ENCODE results near the gene NUP85. TPM values are rescaled to one million over a fixed set of nuclear protein-coding genes. Genes with fewer than 3 reads are reported as not detected.

The NUP85 gene
- total RNA-seq, 1 donor from 2014 or later: 126 TPM

DNA sequence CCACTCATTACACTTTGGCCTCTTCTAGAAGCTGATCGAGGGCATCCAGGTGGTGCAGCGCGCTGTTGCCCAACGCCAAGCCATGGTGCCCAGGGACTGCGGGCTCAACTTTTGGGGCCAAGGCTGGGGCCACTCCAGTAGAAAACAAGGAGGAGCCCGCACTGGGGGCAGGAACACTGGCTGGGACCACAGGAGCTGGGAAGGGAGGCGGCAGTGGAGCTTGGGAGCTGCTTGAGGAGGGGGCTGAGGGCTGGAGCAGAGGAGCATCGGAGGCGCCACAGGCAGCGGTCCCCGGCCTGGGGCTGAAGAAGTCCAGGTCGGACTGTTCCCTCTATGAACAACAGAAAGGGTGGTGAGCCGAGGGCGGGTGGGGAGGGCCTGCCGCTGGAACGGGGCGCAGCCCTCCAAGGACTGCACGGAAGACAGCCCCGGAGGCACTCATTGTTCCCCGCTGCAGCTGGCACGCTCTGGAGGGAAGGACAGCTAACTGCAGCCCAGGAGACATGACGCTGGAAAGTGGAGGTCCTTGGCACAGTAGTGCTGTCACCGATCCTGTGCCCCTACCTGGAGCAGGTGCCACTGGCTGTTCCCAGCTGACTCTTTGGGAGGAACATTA, 34.4 kb downstream of the NUP85 start:
- no peak for DNase-seq (ENCODE audit: low read depth, low spot score)
- H3K36me3 Mint-ChIP-seq (ENCODE audit: low read depth): peaks cover 13% of the 10 kb centered on the region
- H3K4me1 Mint-ChIP-seq: no peaks in the 10 kb centered on the region
- H3K4me3 Mint-ChIP-seq: peak overlapping the region; percentile 54
- no peaks in the 10 kb centered on the region for H3K9me3 Mint-ChIP-seq
- no peaks in the 10 kb centered on the region for H3K27me3 Mint-ChIP-seq (ENCODE audit: low read depth)
- TF ChIP-seq, protein P1, sequence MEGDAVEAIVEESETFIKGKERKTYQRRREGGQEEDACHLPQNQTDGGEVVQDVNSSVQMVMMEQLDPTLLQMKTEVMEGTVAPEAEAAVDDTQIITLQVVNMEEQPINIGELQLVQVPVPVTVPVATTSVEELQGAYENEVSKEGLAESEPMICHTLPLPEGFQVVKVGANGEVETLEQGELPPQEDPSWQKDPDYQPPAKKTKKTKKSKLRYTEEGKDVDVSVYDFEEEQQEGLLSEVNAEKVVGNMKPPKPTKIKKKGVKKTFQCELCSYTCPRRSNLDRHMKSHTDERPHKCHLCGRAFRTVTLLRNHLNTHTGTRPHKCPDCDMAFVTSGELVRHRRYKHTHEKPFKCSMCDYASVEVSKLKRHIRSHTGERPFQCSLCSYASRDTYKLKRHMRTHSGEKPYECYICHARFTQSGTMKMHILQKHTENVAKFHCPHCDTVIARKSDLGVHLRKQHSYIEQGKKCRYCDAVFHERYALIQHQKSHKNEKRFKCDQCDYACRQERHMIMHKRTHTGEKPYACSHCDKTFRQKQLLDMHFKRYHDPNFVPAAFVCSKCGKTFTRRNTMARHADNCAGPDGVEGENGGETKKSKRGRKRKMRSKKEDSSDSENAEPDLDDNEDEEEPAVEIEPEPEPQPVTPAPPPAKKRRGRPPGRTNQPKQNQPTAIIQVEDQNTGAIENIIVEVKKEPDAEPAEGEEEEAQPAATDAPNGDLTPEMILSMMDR (conservative IDR thresholded peaks at IDR 0.05): no peak
- no peak overlapping the region for H3K27ac Mint-ChIP-seq (ENCODE audit: unreplicated experiment)

DNA sequence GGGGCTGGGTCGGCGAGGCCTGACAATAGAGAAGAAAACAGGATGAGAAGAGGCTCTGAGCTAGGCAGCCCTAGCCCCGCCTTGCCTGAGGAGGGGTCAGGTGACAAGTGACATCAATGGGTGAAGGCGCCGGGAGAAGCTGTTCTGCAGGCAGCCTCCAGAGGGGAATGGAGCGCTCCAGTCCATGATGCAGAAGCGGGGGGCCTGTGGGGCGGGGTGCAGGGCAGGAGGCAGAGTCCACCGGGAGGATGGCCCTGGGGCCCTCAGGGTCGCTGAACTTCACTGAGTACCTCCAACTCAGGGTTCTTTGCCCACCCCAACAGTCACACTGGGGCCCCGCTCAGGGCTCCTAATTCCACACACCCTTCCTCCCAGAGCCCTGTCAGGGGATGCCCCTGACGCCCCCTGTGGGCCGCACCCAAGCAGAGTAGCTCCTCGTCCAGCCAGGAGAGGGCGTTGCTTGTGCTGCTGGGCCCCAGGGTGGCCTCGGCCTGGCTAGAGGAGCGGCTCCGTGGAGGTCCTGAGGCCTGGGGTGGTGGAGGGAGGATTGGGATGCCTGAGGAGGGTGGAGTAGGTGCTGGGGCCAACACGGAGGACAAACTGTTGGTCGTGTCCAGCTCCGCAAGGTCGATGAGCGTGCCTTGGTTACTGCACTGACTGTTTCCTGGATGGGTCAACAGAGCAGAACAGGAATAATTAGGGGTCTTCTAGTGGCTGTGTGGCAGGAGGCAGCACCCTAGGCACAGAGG, 35.1 kb downstream of the NUP85 start:
- H3K27me3 Mint-ChIP-seq (ENCODE audit: low read depth): no peaks in the 10 kb centered on the region
- H3K27ac Mint-ChIP-seq (ENCODE audit: unreplicated experiment): no peak overlapping the region
- H3K36me3 Mint-ChIP-seq (ENCODE audit: low read depth): peaks cover 13% of the 10 kb centered on the region
- no peaks in the 10 kb centered on the region for H3K4me1 Mint-ChIP-seq
- peak overlapping the region; percentile 54 for H3K4me3 Mint-ChIP-seq
- DNase-seq (ENCODE audit: low read depth, low spot score): peak; percentile 29
- H3K9me3 Mint-ChIP-seq: no peaks in the 10 kb centered on the region
- TF ChIP-seq, protein P1 (conservative IDR thresholded peaks at IDR 0.05): peak; percentile 61

DNA sequence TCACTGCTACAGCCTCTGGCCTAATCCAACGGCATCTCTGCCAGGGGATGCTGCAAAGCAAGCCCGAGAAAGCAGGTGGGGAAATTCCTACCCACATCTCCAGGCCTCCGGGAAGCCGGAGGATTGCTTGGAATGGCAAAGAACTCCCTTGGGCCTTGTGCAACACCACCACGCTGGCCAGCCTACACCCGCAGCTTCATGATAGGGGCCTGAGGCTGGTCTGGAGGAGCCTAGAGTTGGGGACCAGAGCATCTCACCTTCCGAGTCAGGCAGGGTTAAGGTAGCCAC, 35.6 kb downstream of the NUP85 start:
- Mint-ChIP-seq H3K9me3 (no peaks in the 10 kb centered on the region), H3K4me3 (no peak overlapping the region), H3K27ac (ENCODE audit: unreplicated experiment) (no peak overlapping the region), H3K27me3 (ENCODE audit: low read depth) (no peaks in the 10 kb centered on the region), H3K36me3 (ENCODE audit: low read depth) (peaks cover 13% of the 10 kb centered on the region), H3K4me1 (no peaks in the 10 kb centered on the region)
- no peak for DNase-seq (ENCODE audit: low read depth, low spot score)
- TF ChIP-seq, protein P1 (conservative IDR thresholded peaks at IDR 0.05): no peak

DNA sequence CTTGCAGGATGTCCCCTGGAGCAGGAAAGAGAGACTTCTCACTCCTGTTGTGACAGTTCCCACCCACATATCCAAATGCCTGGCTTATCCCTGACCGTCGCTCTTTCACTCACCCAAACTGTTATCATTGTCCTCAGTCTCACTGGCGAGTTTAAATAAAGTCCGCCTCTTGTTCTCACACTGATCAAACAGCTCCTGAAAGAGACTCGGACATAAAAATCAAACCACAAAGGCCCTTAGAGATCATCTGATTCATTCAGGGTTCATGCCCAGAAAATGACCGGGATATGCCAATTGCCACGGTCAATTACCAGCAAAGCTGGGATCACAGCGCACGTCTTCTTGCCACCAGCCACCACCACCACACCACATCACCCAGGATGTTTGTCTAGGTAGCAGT, 36.0 kb downstream of the NUP85 start:
- TF ChIP-seq, protein P1 (conservative IDR thresholded peaks at IDR 0.05): no peak
- Mint-ChIP-seq H3K4me3 (peak overlapping the region; percentile 14), H3K27ac (ENCODE audit: unreplicated experiment) (no peak overlapping the region), H3K36me3 (ENCODE audit: low read depth) (peaks cover 13% of the 10 kb centered on the region), H3K4me1 (no peaks in the 10 kb centered on the region), H3K27me3 (ENCODE audit: low read depth) (no peaks in the 10 kb centered on the region), H3K9me3 (no peaks in the 10 kb centered on the region)
- DNase-seq (ENCODE audit: low read depth, low spot score): no peak

- no peak overlapping the region for H3K4me3 Mint-ChIP-seq
- peaks cover 13% of the 10 kb centered on the region for H3K36me3 Mint-ChIP-seq (ENCODE audit: low read depth)
- H3K27ac Mint-ChIP-seq (ENCODE audit: unreplicated experiment): no peak overlapping the region
- no peaks in the 10 kb centered on the region for H3K27me3 Mint-ChIP-seq (ENCODE audit: low read depth)
- DNase-seq (ENCODE audit: low read depth, low spot score): no peak
- H3K4me1 Mint-ChIP-seq: no peaks in the 10 kb centered on the region
- H3K9me3 Mint-ChIP-seq: no peaks in the 10 kb centered on the region
- TF ChIP-seq, protein P1 (conservative IDR thresholded peaks at IDR 0.05): no peak
Measured at GRCh38 chr17:75241996-75242460, 36.5 kb downstream of the NUP85 start.

Measured in neural crest cell (in vitro differentiated cells).